RWPE2 (cell line): ENCODE data around the gene PLA2G5.

ENCODE experiments used
- ATAC-seq: fragments of 200-7000 bp; cut with Tn5 transposase; 3 replicates; pipeline ENCODE4 v1.9.1; 2021; ENCODE audit warnings: low read depth
- DNase-seq: peaks from one replicate; pipeline ENCODE4 v3.0.0-alpha.2; 2020; ENCODE audit warnings: low spot score
- H3K27ac ChIP-seq: fragments of 450-650 bp; 2 replicates; pipeline ENCODE4 v1.5.1; 2017; ENCODE audit warnings: mild to moderate bottlenecking; ENCODE audit not compliant: poor library complexity, severe bottlenecking
- H3K27me3 ChIP-seq: fragments of 250-450 bp; sonication (Bioruptor Pico); 2 replicates; pipeline ENCODE4 v1.5.1; 2021; ENCODE audit warnings: mild to moderate bottlenecking, moderate library complexity; ENCODE audit not compliant: insufficient read depth, poor library complexity, severe bottlenecking
- H3K36me3 ChIP-seq: fragments of 250-450 bp; sonication (Bioruptor Pico); 2 replicates; pipeline ENCODE4 v1.5.1; 2020; ENCODE audit warnings: low read depth, mild to moderate bottlenecking, moderate library complexity
- H3K4me1 ChIP-seq: fragments of 250-450 bp; sonication (Bioruptor Pico); 2 replicates; pipeline ENCODE4 v1.5.1; 2021; ENCODE audit warnings: mild to moderate bottlenecking, moderate library complexity; ENCODE audit not compliant: insufficient read depth, poor library complexity, severe bottlenecking
- H3K4me3 ChIP-seq: fragments of 250-450 bp; sonication (Bioruptor Pico); 2 replicates; pipeline ENCODE4 v1.5.1; 2021; ENCODE audit warnings: mild to moderate bottlenecking, moderate library complexity; ENCODE audit not compliant: severe bottlenecking
- H3K9me3 ChIP-seq: fragments of 250-450 bp; sonication (Bioruptor Pico); 2 replicates; pipeline ENCODE4 v1.5.1; 2021; ENCODE audit warnings: mild to moderate bottlenecking, moderate library complexity; ENCODE audit not compliant: severe bottlenecking
- TF ChIP-seq, protein P1 (sequence below): fragments of 450-650 bp; IDR thresholded peaks from one replicate; pipeline ENCODE4 v1.5.1; 2017; ENCODE audit warnings: mild to moderate bottlenecking, moderate library complexity; ENCODE audit not compliant: poor library complexity, severe bottlenecking

PLA2G5 gene

DNA sequence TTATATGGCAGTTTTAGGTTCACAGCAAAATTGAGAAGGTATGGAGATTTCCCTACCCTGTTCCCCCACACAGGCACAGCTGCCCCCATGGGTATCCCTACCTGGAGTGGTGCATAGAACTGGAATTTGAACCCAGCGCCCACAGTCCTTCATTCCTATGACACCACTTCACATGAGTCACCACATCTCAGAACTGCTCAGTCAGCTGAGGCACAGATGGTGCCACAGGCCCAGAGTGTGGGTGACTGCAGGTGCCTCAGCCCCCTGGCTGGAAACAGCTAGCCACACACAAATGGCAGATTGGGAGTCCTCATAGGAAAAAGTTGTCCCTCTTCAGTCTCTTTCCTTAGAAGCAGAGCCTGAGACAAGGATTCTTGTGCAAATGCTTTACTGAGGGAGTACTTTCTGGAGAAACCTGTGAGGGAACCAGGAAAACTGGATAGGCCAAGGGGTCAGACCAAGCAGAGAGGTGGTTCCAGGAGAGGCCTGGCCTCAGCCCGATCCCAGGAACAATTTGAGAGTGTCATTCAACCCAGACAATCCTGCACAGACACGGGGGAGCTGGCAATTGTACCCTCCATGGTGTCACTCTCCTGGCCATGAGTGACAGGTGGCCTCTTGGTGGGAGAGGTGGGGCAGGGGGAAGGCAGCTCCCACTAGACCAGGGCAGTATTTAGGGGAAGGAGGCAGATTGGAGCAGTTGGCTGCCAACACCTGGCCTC, 42.4 kb downstream of the PLA2G5 start:
- ATAC-seq (no peak), DNase-seq (no peak)
- no peaks in the 10 kb centered on the region for H3K27me3 ChIP-seq
- TF ChIP-seq, protein P1, sequence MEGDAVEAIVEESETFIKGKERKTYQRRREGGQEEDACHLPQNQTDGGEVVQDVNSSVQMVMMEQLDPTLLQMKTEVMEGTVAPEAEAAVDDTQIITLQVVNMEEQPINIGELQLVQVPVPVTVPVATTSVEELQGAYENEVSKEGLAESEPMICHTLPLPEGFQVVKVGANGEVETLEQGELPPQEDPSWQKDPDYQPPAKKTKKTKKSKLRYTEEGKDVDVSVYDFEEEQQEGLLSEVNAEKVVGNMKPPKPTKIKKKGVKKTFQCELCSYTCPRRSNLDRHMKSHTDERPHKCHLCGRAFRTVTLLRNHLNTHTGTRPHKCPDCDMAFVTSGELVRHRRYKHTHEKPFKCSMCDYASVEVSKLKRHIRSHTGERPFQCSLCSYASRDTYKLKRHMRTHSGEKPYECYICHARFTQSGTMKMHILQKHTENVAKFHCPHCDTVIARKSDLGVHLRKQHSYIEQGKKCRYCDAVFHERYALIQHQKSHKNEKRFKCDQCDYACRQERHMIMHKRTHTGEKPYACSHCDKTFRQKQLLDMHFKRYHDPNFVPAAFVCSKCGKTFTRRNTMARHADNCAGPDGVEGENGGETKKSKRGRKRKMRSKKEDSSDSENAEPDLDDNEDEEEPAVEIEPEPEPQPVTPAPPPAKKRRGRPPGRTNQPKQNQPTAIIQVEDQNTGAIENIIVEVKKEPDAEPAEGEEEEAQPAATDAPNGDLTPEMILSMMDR, result no peak
- H3K4me1 ChIP-seq, result peaks cover 4% of the 10 kb centered on the region
- H3K27ac ChIP-seq, result no peak overlapping the region
- no peaks in the 10 kb centered on the region for H3K36me3 ChIP-seq
- no peaks in the 10 kb centered on the region for H3K9me3 ChIP-seq
- no peak overlapping the region for H3K4me3 ChIP-seq

DNA sequence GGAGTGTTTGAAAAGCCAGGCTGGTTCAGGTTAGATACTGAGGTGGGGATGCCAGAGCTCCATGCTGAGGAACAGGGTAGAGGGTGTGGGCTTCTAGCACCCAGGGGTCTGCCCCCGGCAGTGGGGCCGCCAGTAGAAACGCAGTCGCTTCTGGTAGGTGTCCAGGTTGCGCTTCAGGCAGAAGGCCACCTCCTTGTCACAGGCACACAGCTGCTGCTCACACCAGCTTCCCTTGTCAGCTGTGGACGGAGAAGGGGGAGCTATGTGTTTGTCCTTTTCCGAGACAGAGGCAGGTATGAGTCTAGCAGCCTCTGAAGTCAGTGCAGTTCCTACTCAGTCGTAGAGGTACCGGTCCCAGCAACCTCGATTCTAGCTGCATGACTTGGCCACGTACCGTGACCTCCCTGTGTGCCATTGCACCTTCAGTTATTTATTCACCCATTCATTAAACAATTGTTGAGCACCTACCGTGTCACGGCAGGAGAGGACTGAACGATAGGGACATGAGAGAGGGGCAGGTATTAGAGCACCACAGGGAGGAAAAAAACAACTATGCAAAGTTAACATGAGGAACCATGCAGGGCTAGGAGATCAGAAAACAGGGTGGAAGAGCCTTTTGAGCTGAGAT, 44.1 kb downstream of the PLA2G5 start:
- no peak overlapping the region for H3K27ac ChIP-seq
- no peaks in the 10 kb centered on the region for H3K9me3 ChIP-seq
- ATAC-seq, result no peak
- no peak for DNase-seq
- H3K27me3 ChIP-seq, result no peaks in the 10 kb centered on the region
- H3K4me1 ChIP-seq, result peaks cover 4% of the 10 kb centered on the region
- no peaks in the 10 kb centered on the region for H3K36me3 ChIP-seq
- TF ChIP-seq, protein P1, result no peak
- no peak overlapping the region for H3K4me3 ChIP-seq

DNA sequence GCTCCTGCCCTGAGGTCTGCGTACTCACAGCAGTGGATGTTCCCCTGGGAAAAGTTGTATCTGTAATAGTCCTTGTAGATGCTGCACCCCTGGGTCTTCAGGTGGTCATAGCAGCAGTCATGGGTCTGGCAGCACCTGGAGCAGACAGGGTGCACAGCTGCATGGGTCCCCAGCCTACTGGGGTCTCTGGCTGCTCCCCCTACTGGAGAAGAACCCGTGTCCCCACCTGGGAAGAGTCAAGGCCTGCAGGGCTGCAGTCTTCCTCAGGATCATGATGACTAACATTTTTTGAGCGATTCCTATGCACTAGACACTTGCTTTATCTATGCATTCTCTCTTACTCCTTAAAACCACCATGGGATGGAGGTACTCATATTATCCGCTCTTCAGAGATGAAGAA, 45.5 kb downstream of the PLA2G5 start:
- TF ChIP-seq, protein P1, result no peak
- Histone ChIP-seq H3K4me1 (peaks cover 2% of the 10 kb centered on the region), H3K36me3 (no peaks in the 10 kb centered on the region), H3K4me3 (no peak overlapping the region), H3K9me3 (no peaks in the 10 kb centered on the region), H3K27me3 (no peaks in the 10 kb centered on the region), H3K27ac (no peak overlapping the region)
- ATAC-seq (no peak), DNase-seq (no peak)

DNA sequence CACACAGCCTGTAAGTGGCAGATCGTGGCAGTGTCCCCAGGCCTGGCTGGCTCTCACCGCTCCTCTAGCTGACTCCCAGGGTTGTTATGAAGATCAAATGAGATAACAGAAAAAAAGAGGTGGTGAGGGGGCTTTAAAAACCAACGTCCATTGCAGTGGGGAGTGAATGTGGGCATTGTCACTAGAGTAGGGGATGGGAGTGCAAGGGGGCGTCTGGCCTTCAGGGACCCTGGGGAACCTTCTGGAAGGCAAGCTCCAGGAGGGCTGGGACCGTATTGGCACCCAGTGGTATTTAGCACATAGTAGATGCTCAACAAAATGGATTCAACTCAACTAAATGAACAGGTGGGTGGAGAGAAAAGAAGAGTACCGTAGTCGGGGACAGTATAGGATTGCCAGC, 45.9 kb downstream of the PLA2G5 start:
- no peak for ATAC-seq
- Histone ChIP-seq H3K4me1 (no peaks in the 10 kb centered on the region), H3K36me3 (no peaks in the 10 kb centered on the region), H3K4me3 (no peak overlapping the region), H3K27me3 (no peaks in the 10 kb centered on the region), H3K9me3 (no peaks in the 10 kb centered on the region), H3K27ac (no peak overlapping the region)
- no peak for DNase-seq
- TF ChIP-seq, protein P1, result no peak

DNA sequence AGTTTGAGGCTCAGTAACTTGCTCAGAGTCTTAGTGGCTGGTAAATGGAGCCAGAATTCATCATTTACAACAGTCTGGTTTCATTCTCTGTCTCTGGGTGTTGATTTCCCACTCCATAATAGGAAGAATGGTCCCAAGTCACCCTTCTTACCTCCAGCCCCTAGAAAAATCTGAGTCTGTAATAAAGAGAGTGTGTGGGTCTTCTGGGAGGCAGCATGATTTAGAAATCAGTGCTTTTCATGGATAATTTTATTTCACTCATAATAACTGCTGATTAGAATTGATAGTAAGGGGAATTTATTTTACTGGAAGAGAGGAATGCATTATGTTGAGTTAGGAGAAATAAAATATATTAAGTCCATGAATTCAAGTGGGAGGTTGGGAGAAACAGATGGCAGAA, 47.2 kb downstream of the PLA2G5 start:
- no peak for ATAC-seq
- Histone ChIP-seq H3K36me3 (no peaks in the 10 kb centered on the region), H3K9me3 (no peaks in the 10 kb centered on the region), H3K27me3 (no peaks in the 10 kb centered on the region), H3K27ac (no peak overlapping the region), H3K4me1 (no peaks in the 10 kb centered on the region), H3K4me3 (no peak overlapping the region)
- TF ChIP-seq, protein P1, result no peak
- DNase-seq, result no peak
